ENCODE results near the gene BIN1.

The BIN1 gene

GRCh38 chr2:127014224-127014623 is 92.7 kb downstream of the BIN1 start:
- H3K4me3 ChIP-seq (ENCODE audit: low read depth, low read length): no peak overlapping the region
- TF ChIP-seq CTCF (IDR thresholded peaks at IDR 0.05; ENCODE audit: control insufficient read depth, extremely low read depth, insufficient read depth): no peak
- no peak for DNase-seq (ENCODE audit: low read depth)

- no peak for DNase-seq (ENCODE audit: low read depth)
- TF ChIP-seq CTCF (IDR thresholded peaks at IDR 0.05; ENCODE audit: control insufficient read depth, extremely low read depth, insufficient read depth): no peak
- H3K4me3 ChIP-seq (ENCODE audit: low read depth, low read length): no peak overlapping the region
Observed at GRCh38 chr2:127012868-127013267, 94.1 kb downstream of the BIN1 start.

- no peak for TF ChIP-seq CTCF (IDR thresholded peaks at IDR 0.05; ENCODE audit: control insufficient read depth, extremely low read depth, insufficient read depth)
- no peak for DNase-seq (ENCODE audit: low read depth)
- H3K4me3 ChIP-seq (ENCODE audit: low read depth, low read length): no peak overlapping the region
Observed at GRCh38 chr2:127012215-127012614, 94.7 kb downstream of the BIN1 start.

- no peak for DNase-seq (ENCODE audit: low read depth)
- no peak overlapping the region for H3K4me3 ChIP-seq (ENCODE audit: low read depth, low read length)
- no peak for TF ChIP-seq CTCF (IDR thresholded peaks at IDR 0.05; ENCODE audit: control insufficient read depth, extremely low read depth, insufficient read depth)
Observed at GRCh38 chr2:127011796-127012195, 95.2 kb downstream of the BIN1 start.

GRCh38 chr2:127011231-127011661 is 95.7 kb downstream of the BIN1 start:
- H3K4me3 ChIP-seq (ENCODE audit: low read depth, low read length): no peak overlapping the region
- DNase-seq (ENCODE audit: low read depth): no peak
- no peak for TF ChIP-seq CTCF (IDR thresholded peaks at IDR 0.05; ENCODE audit: control insufficient read depth, extremely low read depth, insufficient read depth)

- TF ChIP-seq CTCF (IDR thresholded peaks at IDR 0.05; ENCODE audit: control insufficient read depth, extremely low read depth, insufficient read depth): no peak
- H3K4me3 ChIP-seq (ENCODE audit: low read depth, low read length): no peak overlapping the region
- no peak for DNase-seq (ENCODE audit: low read depth)
Observed at GRCh38 chr2:127008265-127009015, 98.5 kb downstream of the BIN1 start.

GRCh38 chr2:127007652-127008051 is 99.3 kb downstream of the BIN1 start:
- DNase-seq (ENCODE audit: low read depth): no peak
- H3K4me3 ChIP-seq (ENCODE audit: low read depth, low read length): no peak overlapping the region
- no peak for TF ChIP-seq CTCF (IDR thresholded peaks at IDR 0.05; ENCODE audit: control insufficient read depth, extremely low read depth, insufficient read depth)

All from LNCaP clone FGC (cell line).